Activated T-helper 2 cell treated with anti-CD3 and anti-CD28 coated beads, Interferon-gamma antibody, Interleukin-2, Interleukin-4, amounts not matched to agents 10 μg/mL and 5 μg/mL and 100 μg/mL, durations not matched to agents 14 hours and 24 hours and 36 hours (primary cell): ENCODE measurements around the gene FNIP1. TPM values are rescaled to one million over a fixed set of nuclear protein-coding genes. Genes with fewer than 3 reads are reported as not detected.

Source experiments
- DNase-seq: peaks from one replicate; pipeline ENCODE4 v3.0.0; 2021; ENCODE audit warnings: low spot score
- H3K27ac Mint-ChIP-seq: one replicate; pipeline ENCODE4 v1.8.0; 2021; ENCODE audit warnings: mixed read lengths
- H3K27me3 Mint-ChIP-seq: one replicate; pipeline ENCODE4 v1.8.0; 2021; ENCODE audit warnings: low read depth, mixed read lengths
- H3K36me3 Mint-ChIP-seq: one replicate; pipeline ENCODE4 v1.8.0; 2021; ENCODE audit warnings: low read depth, mixed read lengths
- H3K4me1 Mint-ChIP-seq: one replicate; pipeline ENCODE4 v1.8.0; 2021; ENCODE audit warnings: low read depth, mixed read lengths
- H3K4me3 Mint-ChIP-seq: one replicate; pipeline ENCODE4 v1.8.0; 2021; ENCODE audit warnings: low read depth, mild to moderate bottlenecking, moderate library complexity, mixed read lengths
- H3K9me3 Mint-ChIP-seq: one replicate; pipeline ENCODE4 v1.8.0; 2021; ENCODE audit warnings: mixed read lengths
- intact Hi-C: fragments of 100-400 bp; cut with micrococcal nuclease; formaldehyde crosslinking; loops from one replicate; pipeline ENCODE4 v1.15.1; 2023
- total RNA-seq: library from RNA; stranded (reverse); gene quantifications from 2 replicates; pipeline ENCODE4 v1.2.3, GENCODE V29; 2022

The FNIP1 gene
- total RNA-seq, 1 donor from 2014 or later: 18.1 TPM

DNA sequence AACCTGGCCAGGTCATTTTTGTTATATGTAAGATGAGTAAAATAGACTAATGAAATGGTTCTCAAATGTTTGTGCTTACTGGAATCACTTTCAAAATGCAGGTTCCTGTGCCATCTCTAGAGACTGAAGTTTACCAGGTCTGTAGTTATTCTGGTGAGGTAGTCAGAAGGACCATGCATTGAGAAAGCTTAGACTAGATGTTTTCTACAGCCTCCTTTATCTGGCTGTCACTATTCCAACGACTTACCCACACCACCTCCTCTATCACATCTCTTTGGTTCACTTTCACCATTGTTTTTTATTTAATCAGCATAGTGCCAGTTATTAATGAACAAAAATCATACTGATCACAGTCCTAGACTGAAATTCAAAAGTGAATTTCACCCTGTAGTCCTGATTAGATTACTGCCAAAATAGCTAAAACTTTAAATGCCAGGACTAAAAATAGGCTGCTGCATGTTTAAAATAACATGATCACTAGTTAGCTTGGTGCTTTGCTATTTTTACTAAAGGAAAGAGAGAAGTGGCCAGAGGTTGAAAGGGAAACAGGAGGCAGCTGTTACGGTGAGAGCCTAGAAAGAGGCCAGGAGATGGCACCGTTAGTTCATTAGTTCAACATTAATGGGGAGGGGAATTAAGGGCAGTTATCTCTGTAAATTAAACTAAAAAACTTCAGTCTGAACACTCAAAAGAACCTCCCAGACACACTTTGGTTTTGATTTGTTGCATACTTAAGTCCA is 13.9 kb upstream of the FNIP1 start:
- DNase-seq: no peak
- peaks cover 11% of the 10 kb centered on the region for H3K27me3 Mint-ChIP-seq

DNA sequence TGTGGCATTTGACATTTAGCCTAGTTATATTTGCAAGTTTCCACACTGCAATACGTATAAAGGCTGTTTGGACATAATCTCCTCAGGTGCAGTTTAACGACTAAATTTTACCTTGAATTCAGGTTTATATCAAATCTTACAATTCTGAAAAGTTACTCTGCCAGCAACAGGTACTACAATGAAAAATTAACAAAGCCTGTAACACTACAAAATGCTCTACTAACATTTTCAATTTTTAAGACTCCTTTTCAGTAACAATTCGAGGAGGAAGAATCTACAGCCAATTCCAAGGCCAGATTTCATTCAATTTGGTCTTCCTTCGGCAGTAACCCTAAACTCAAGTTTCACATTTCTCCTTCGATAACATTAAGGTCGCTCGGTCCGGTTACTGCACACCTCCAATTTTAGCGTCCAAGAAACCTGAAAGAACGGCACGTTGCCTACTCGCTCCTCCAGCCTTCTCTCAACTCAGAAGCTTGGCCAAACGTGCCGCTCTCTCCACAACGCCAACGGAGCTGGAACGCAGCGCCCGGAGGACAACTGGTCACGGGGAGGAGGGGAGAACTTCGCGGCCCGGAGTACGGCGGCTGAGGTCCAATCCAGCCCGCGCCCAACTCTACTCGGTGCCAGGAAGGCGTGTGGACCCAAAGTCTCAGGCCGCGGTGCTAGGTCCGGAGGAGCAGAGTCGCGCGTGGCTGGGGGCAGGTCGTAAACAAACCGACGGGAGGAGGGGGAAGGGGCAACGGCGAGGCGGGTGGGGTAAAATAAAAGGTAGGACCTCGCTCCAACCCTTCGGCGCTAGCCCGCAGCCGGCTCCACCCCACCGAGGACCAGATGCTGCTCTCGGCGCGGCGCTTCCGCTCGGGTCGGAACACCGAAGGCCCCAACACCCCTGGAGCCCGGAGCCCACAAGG is 681 bp downstream of the FNIP1 start:
- intact Hi-C loops: loop anchor here (2.0 to 10.0 kb wide), 5 partner anchors 49 to 269 kb away; partner anchors contain the start of gene IL3
- H3K9me3 Mint-ChIP-seq: no peaks in the 10 kb centered on the region
- peaks cover 38% of the 10 kb centered on the region for H3K36me3 Mint-ChIP-seq
- H3K4me3 Mint-ChIP-seq: peak overlapping the region; percentile 97
- H3K27me3 Mint-ChIP-seq: peaks cover 2% of the 10 kb centered on the region
- H3K27ac Mint-ChIP-seq: peak overlapping the region; percentile 91
- peak; percentile 27 for DNase-seq
- H3K4me1 Mint-ChIP-seq: peaks cover 30% of the 10 kb centered on the region

More for the DNA sequence above, 13.9 kb upstream of the FNIP1 start:
- no peaks in the 10 kb centered on the region for H3K9me3 Mint-ChIP-seq
- H3K36me3 Mint-ChIP-seq: no peaks in the 10 kb centered on the region
- no peaks in the 10 kb centered on the region for H3K4me1 Mint-ChIP-seq
- intact Hi-C loops: loop anchor here (1.0 kb wide), 1 partner anchor 198 kb away; no protein-coding TSS in a partner anchor
- H3K4me3 Mint-ChIP-seq: no peak overlapping the region
- no peak overlapping the region for H3K27ac Mint-ChIP-seq

DNA sequence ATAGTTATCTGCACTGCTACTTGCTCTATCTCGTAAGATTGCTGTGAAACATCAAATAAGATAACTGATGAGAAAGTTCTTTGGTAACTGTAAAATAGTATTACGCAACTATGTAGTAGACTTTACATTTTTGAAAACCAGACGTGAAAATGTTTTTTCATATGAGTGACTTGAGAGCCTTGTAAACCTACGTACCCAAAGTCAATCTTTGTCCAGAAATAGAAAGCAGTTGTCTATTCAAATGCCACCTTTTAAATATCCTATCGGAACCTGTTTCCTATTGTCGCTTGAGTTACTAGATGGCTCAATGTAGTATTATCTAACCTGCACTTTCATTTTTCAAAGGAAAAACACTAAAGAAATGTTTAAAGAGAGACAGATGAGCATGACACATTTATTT is 1.6 kb downstream of the FNIP1 start:
- intact Hi-C loops: loop anchor here (5.0 to 10.0 kb wide), 3 partner anchors 227 to 270 kb away; partner anchors contain the start of gene IL3
- Mint-ChIP-seq H3K4me3 (peak overlapping the region; percentile 97), H3K9me3 (no peaks in the 10 kb centered on the region), H3K27me3 (no peaks in the 10 kb centered on the region), H3K4me1 (peaks cover 38% of the 10 kb centered on the region), H3K27ac (peak overlapping the region; percentile 43), H3K36me3 (peaks cover 46% of the 10 kb centered on the region)
- DNase-seq: no peak

GRCh38 chr5:131794586-131794985 is 2.2 kb downstream of the FNIP1 start:
- Mint-ChIP-seq H3K27ac (no peak overlapping the region), H3K4me3 (peak overlapping the region; percentile 24), H3K4me1 (peaks cover 42% of the 10 kb centered on the region), H3K27me3 (no peaks in the 10 kb centered on the region), H3K36me3 (peaks cover 50% of the 10 kb centered on the region), H3K9me3 (no peaks in the 10 kb centered on the region)
- no peak for DNase-seq
- intact Hi-C loops: loop anchor here (10.0 kb wide), 1 partner anchor 270 kb away; the partner anchor contains the start of gene IL3

GRCh38 chr5:131792896-131793295 is 3.9 kb downstream of the FNIP1 start:
- Mint-ChIP-seq H3K9me3 (no peaks in the 10 kb centered on the region), H3K36me3 (peaks cover 55% of the 10 kb centered on the region), H3K27ac (no peak overlapping the region), H3K4me1 (peaks cover 46% of the 10 kb centered on the region), H3K4me3 (no peak overlapping the region), H3K27me3 (no peaks in the 10 kb centered on the region)
- intact Hi-C loops: loop anchor here (10.0 kb wide), 1 partner anchor 272 kb away; the partner anchor contains the start of gene IL3
- no peak for DNase-seq

DNA sequence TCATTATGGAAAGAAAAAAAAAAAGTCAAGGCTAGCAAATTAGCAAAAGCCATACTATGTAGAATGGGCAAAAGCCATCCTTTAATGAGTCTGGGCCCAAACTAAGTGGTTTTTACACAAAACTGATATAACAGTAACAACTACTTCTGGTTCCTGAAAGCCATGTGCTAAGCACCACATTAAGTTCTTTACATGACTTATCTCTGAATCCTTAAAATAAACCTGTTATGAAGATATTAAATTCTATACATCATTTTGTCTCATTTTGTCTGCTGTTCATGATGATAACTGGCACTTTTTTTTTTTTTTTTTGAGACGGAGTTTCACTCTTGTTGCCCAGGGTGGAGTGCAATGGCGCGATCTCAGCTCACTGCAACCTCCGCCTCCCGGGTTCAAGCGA is 5.0 kb downstream of the FNIP1 start:
- intact Hi-C loops: loop anchor here (10.0 kb wide), 1 partner anchor 273 kb away; the partner anchor contains the start of gene IL3

DNA sequence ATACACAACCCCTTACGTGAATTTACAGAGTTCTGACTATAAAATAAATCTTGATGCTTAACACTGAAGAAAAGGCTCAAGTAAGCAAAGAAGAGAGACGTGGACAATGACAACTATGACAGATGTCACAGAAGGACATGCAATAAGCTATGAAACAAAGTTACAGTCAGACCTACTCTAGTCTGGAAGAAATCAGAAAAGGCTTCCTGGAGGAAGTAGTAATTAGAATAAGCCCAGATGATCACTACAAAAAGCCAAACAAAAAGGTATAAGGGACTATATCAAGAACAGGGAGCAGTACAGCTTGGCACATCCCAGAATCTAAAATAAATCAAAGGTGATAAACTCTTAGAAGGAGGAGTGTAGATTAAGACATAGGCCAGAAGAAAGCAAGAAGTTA is 6.3 kb downstream of the FNIP1 start:
- no peak overlapping the region for H3K4me3 Mint-ChIP-seq
- peaks cover 51% of the 10 kb centered on the region for H3K36me3 Mint-ChIP-seq
- H3K27me3 Mint-ChIP-seq: no peaks in the 10 kb centered on the region
- DNase-seq: no peak
- H3K9me3 Mint-ChIP-seq: no peaks in the 10 kb centered on the region
- no peak overlapping the region for H3K27ac Mint-ChIP-seq
- H3K4me1 Mint-ChIP-seq: peaks cover 39% of the 10 kb centered on the region
- intact Hi-C loops: loop anchor here (10.0 kb wide), 1 partner anchor 274 kb away; the partner anchor contains the start of gene IL3

More for the DNA sequence above, 5.0 kb downstream of the FNIP1 start:
- H3K27me3 Mint-ChIP-seq: no peaks in the 10 kb centered on the region
- peaks cover 58% of the 10 kb centered on the region for H3K36me3 Mint-ChIP-seq
- DNase-seq: no peak
- H3K9me3 Mint-ChIP-seq: no peaks in the 10 kb centered on the region
- no peak overlapping the region for H3K27ac Mint-ChIP-seq
- peaks cover 45% of the 10 kb centered on the region for H3K4me1 Mint-ChIP-seq
- H3K4me3 Mint-ChIP-seq: no peak overlapping the region

GRCh38 chr5:131789765-131790164 is 7.1 kb downstream of the FNIP1 start:
- Mint-ChIP-seq H3K9me3 (no peaks in the 10 kb centered on the region), H3K27me3 (no peaks in the 10 kb centered on the region), H3K4me1 (peaks cover 33% of the 10 kb centered on the region), H3K36me3 (peaks cover 44% of the 10 kb centered on the region), H3K4me3 (no peak overlapping the region), H3K27ac (no peak overlapping the region)
- DNase-seq: no peak
- intact Hi-C loops: loop anchor here (10.0 kb wide), 1 partner anchor 275 kb away; the partner anchor contains the start of gene IL3

- H3K4me3 Mint-ChIP-seq: no peak overlapping the region
- DNase-seq: no peak
- no peak overlapping the region for H3K27ac Mint-ChIP-seq
- H3K9me3 Mint-ChIP-seq: no peaks in the 10 kb centered on the region
- intact Hi-C loops: no loop called here
- no peaks in the 10 kb centered on the region for H3K27me3 Mint-ChIP-seq
- peaks cover 25% of the 10 kb centered on the region for H3K4me1 Mint-ChIP-seq
- peaks cover 32% of the 10 kb centered on the region for H3K36me3 Mint-ChIP-seq
Measured at GRCh38 chr5:131787736-131788135, 9.1 kb downstream of the FNIP1 start.

GRCh38 chr5:131786900-131787692 is 9.7 kb downstream of the FNIP1 start:
- DNase-seq: no peak
- intact Hi-C loops: no loop called here
- H3K27ac Mint-ChIP-seq: no peak overlapping the region
- no peak overlapping the region for H3K4me3 Mint-ChIP-seq
- no peaks in the 10 kb centered on the region for H3K9me3 Mint-ChIP-seq
- H3K27me3 Mint-ChIP-seq: no peaks in the 10 kb centered on the region
- peaks cover 35% of the 10 kb centered on the region for H3K36me3 Mint-ChIP-seq
- H3K4me1 Mint-ChIP-seq: peaks cover 23% of the 10 kb centered on the region

DNA sequence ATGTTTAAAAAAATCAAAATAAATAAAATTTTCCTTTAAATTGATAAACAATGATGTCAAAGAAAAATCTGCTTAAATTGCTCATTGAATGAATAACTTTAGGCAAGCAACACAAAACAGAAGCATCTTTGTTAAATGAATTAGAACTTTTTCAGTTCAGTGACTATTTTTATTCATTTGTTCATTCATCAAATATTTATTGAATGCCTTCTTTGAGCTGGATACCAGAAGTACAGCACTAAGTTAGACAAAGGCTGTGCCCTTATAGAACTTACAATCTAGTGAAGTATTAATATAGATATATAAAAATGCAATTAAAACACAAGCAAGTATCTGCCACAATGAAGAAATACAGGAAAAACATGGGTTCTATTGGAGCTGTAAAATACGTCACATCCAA is 10.8 kb downstream of the FNIP1 start:
- peaks cover 23% of the 10 kb centered on the region for H3K4me1 Mint-ChIP-seq
- no peak overlapping the region for H3K4me3 Mint-ChIP-seq
- no peak overlapping the region for H3K27ac Mint-ChIP-seq
- H3K27me3 Mint-ChIP-seq: no peaks in the 10 kb centered on the region
- intact Hi-C loops: no loop called here
- H3K36me3 Mint-ChIP-seq: peaks cover 39% of the 10 kb centered on the region
- no peak for DNase-seq
- H3K9me3 Mint-ChIP-seq: no peaks in the 10 kb centered on the region

GRCh38 chr5:131783874-131784273 is 12.9 kb downstream of the FNIP1 start:
- Mint-ChIP-seq H3K4me1 (peaks cover 10% of the 10 kb centered on the region), H3K4me3 (no peak overlapping the region), H3K36me3 (peaks cover 31% of the 10 kb centered on the region), H3K27me3 (no peaks in the 10 kb centered on the region), H3K9me3 (no peaks in the 10 kb centered on the region), H3K27ac (no peak overlapping the region)
- DNase-seq: no peak
- intact Hi-C loops: no loop called here
